NCI-H2227 (cell line): ENCODE measurements around the gene STPG4.
A peak's percentile ranks its signal among the peaks of the same experiment; 100 is the strongest.

Experiments used
- DNase-seq: peaks from one replicate; lab custom pipeline; 2025; ENCODE audit not compliant: unreplicated experiment; lab: John Stamatoyannopoulos, UW

STPG4 gene

DNA sequence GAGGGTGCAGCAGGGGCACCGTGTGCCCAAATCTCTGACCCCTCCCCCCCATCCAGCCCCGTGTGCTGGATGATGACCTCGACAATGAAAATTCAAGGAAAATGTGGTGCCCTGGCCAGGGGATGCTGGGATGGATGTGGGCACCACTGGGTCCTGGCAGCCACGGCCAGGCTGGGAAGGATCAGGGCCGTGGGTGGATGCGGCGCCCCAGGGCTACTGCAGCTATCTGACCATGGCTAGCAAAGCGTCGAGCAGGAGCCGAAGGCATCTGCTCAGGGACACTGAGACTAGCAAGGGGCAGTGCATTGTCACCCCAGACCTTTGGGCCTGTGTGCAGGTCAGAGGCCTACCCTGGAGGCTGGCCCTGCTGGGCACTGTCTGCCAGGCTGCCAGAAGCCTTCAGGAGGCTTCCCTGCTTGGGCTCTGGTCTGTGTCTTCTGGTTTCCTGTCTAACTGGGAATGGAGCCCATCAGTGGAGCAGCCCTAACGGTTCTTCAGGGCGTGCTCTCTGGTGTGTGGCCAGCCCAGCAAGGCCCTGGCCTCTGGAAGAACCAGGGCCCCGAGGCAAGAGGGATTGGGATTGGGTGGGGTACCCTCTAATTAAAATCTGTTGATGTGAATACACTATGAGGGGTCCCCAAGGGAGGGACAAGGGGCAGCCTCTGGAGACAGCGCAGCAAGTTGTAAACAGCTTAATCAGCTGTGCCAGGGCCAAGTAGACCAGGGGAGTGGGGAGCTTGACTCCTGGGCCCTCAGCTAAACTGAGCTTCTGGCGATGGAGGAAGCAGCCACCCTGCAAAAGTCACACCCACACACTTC, 98.0 kb downstream of the STPG4 start:
- no peak for DNase-seq

DNA sequence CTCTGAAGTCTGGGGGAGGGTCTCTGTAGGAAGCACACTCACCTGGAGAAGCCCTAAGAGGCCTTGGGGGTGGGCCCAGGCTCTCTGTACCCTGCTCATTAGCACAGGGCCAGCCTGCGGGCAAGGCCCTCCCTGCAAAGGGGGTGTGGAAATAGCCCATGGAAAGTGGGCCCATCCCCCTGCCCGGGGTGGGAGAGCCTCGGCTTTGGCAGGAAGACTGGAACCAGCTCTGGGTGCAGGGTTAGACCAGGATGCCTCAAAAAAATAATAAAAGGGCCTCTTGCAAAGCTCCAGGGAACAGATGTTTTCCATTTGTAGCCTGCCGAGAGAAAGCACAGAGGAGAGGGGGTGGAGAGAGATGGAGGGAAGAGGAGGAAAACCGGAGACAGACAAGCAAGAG, 98.7 kb downstream of the STPG4 start:
- DNase-seq, result peak; percentile 46

DNA sequence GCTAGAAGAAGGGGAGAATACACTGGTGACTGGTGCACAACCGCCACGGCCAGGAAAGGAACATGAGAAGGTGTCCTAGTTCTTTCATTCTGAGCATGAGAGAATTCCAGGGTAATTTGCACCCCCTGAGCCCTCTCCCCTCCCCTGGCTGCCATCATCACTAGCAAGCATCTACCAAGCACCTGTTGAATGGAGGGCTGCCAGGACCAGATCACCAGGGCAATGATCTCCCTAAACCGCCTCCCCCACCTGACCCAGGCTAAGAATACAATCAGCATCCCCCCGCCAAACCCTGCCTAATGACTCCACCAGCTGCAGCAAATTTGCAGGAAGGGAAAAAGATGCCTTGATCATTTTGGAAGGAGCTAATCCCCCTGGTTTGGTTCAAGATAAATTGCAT, 100.2 kb downstream of the STPG4 start:
- no peak for DNase-seq

DNA sequence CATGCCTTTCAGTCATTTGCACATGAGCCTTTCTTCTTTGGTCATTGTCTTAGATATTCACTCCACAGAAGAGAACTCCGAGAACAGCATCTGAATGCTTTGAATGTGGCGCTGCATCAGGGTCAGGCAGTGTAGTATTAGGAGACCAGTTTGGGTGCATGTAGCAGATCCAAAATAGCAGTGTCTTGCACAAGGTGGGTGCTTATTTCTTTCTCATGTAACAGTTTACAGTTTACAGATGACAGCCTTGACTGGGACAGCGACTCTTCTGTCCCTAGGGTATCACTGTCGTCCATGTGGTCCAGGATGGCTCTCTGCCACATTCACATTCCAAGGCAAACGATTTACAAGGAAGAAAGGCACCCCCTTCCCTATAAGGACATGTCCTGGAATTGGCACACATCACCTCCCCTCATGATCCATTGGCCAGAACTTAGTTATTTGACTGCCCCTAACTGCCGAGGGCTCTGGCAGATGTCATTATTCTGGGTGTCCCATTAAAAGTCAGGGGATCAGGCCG, 101.0 kb downstream of the STPG4 start:
- no peak for DNase-seq

DNA sequence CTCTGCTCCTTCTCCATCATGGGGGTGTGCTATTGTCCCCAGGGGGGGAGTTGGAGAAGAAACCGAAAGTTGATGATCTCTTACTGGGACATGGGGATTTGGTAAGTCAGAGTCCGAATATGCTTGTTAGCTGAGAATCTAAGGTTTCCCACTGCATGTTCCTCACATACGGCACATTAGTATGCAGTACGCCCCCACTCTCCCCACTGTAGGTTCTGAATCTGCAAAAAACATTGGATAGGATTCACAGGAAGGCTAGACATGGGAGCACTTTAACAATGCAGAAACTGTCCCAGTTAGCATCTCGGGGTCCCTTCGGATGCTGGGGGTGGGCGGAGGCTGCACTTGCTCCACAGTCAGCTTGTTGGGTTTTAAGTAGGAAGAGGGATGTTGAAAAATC, 102.3 kb downstream of the STPG4 start:
- no peak for DNase-seq

DNA sequence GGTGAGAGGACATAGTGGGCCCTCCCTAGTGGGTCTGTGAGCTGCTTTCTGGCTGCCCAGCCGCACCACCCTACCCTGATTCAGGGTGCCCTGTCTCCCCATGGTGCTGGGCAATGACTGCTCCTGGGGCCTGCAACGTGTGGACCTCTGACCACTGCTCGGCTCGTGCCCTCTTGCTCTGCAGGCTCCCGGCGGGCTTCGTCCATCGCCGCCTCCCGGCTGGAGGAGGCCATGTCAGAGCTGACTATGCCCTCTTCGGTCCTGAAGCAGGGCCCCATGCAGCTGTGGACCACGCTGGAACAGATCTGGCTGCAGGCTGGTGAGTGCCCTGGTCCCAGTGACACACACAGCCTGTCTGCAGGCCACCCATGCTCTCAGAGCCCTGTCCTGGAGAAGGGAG, 103.5 kb downstream of the STPG4 start:
- no peak for DNase-seq

DNA sequence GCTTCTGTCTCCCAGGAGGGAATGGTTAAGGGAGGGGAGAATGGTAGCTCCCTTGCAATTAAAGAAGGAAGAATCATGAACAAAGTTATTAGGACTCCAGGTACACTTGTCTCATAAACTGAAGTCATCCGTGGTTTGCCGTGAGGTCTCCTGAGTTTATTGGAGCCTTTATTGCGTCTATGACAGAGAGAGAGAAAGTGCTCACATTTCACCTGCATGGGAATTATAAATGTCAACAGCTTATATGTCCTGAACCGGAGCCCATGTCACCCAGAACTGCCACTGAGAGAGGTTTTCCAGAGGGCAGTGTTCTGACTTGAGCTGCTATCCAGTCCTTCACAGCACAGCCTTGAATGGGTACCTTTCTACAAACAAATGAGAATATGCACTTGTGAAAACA, 104.3 kb downstream of the STPG4 start:
- DNase-seq, result no peak

DNA sequence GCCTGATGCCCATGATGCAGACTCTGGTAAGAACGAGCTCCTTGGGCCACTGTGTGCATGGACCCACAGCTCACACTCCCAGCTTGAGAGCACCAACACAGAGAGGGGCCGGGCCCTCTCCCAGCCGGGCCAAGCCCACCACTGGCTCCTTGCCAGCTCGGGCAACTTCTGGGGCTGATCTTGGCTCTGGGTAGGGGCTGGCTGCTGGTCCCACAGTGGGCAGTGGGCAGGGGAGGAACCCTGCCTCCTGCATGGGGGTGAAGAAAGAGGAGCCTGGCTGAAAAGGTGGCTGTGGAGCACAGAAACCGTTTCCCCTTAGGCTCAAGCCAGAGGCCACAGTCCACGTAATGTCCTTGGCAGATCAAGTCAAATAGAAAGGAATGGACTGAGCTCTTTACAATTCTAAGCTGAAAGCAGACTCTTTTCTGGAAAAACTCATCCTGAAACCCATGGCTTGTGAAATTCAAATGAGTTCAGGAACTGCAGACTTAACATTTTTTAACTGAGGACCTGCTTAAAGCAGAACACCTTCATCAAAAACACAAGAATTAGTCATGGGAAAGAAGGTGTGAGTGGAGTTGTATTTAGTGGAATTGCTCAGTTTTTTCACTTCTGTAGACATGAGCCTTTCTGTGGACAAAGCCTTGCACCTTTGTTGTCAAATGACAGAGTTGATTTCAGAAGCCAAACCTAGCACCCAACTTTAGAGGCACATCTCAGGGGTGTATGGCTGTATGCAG, 104.9 kb downstream of the STPG4 start:
- DNase-seq, result no peak

DNA sequence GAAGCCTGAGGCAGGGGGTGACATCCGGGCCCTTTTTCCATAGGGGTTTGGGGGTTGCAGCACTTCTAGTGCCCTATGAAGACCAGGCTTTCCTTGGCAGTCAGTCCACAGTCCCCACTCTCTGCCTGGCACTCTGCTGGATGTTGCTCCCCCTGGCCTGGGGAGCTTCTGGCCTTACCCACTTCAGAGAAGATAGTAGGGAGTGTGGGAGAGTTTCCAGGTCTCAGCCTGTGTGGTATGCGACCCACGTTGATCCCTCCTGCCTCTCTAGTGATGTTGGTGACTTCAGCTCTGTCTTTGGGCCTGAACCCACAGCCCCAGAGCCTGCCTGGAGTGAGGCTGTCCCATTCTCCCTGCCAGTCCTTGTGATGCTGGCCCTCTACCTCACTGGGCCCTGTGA, 105.6 kb downstream of the STPG4 start:
- DNase-seq, result no peak

DNA sequence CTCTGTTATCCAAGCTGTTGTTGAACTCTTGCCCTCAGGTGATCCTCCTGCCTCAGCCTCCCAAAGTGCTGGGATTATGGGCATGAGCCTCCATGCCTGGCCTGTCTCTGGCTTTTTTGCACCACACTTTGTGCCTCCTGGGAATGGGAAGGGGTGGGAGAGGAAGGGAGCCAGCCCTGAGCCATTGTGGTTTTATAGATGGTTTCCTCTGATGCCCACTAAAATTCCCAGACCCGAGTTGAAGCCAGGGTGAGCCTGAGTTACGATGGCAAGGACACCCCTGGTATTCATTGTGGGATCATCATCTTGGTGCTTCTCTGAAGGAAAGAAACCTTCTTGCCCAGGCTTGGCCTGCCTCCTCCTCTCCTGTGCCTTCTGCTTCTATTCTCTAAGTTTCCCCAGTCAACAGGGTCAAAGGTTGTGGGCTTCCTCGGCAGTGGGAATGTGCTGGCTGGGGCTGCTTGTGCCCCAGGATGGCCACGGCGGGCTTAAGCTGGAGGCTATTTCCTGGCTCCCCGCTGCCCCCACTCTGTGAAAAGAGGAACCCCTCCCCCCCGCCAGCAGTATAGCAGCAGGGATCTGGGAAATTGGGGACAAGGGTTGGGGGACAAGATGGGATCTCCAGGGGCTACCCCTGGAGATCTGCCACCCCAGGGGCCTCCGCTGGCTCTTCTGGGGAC, 106.2 kb downstream of the STPG4 start:
- no peak for DNase-seq

DNA sequence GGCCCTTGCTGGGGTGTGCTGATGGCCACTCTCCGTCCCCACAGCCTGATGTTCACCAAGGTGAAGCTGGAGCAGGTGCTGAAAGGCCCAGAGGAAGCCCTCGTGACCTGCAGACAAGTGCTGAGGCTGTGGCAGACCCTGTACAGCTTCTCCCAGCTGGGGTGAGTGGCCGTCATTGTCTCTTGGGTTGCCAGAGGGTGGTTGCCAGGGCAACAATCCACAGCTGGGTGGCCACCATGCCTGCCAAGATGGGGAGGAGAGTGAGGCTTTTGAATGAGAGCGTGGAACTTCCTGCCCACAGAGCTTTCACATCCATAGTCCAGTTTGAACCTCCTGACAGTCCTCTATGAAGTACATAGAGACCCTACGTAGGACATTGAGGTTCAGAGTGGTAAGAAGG, 108.8 kb downstream of the STPG4 start:
- DNase-seq, result no peak

DNA sequence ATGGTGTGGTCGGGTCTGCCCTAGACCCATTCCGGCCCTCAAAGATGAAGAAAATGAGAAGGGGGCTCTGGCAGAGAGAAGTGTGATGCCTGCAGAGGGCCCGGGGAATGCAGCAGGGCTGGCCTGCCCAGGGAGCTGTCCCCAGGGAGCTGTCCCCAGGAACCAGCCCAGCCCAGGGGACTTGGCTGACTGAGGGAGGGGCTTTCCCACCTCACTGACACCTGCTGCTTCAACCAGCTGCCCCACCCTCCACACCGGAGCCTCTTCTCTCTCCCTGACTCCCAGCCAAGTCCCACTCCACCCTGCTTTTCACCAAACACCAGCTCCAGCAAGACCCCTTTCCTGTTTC, 111.2 kb downstream of the STPG4 start:
- no peak for DNase-seq

DNA sequence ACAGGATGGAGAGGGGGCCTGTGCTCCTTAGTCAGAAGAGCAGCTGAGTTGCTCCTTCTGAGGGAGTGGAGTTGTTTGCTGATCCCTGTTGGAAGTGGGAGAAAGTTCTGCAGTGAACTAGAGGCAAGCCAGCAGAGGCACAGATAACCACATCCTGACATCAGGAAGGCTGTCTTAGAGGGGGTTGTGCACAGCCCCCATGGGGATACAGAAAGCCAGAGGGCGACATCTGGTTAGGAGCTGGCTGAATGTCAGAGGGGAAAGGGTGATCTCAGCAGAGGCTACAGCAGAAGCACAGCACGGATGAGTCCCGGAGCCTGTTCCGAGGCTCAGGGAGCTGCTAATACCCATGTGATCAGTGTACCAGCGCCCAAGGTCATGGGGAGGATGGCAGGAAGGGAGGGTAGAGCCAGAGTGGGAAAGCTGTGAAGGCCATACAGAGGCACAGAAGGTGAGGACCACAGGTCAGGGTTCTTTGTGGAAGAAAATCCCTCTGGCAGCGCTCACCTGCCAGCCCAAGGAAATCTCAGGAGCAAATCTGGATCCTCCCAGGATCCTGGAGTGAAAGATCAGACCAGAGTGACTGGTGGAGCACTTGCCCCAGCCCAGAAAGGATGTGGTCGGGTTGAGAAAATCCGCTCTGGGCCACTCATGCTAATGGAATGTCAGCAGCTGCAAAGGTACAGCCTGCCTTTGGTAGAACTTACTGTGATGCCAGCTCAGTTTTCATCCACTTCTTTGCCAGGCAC, 111.8 kb downstream of the STPG4 start:
- no peak for DNase-seq

DNA sequence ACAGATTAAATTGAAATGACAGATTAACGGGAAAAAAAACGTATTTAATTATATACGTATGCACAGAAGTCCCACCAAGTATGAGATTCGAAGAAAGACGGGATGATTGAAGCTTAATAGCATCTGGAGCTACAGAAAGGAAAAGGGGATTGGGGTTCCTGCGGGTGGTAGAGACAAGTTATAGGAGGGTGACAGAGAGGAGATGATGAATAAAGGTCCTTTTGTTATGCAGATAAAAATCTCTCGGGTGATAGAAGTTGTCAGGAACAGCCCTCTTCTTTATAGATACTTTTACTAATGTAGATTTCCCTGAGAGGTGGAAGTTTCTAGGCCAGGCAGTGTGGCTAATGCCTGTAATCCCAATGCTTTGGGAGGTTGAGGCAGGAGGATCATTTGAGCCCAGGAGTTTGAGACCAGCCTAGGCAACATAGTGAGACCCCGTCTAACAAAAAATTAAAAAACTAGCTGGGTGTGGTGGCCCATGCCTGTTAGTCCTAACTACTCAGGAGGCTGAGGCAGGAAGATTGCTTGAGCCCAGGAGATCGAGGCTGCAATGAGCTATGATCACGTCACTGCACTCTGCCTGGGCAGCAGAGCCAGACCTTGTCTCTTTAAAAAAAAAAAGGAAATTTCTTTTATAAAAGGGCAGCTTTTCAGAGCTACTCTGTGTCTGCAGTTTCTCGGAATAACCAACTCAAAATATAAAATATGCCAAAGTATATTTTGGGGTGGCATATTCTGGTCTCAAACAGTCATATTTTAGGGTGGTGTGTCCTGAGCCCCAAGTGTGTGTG, 113.0 kb downstream of the STPG4 start:
- DNase-seq, result no peak

DNA sequence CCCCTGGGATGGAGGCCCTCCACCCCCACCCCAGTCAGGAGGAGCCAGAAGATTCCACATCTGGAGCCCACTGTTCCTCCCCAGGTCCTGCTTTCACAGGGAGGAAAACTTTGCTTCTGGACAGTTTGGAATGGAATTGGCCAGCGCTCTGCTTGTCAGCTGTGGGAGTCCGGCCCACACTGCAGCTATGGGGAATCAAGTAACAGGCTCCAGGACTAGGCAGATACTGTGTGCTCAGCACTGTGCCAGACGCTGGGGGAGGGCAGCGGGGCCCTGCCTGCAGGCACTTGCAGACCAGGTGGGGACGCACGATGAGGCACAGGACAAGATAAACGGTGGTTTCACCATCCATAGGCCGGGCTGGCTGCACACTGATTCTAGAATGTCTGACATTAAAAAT, 114.0 kb downstream of the STPG4 start:
- no peak for DNase-seq

DNA sequence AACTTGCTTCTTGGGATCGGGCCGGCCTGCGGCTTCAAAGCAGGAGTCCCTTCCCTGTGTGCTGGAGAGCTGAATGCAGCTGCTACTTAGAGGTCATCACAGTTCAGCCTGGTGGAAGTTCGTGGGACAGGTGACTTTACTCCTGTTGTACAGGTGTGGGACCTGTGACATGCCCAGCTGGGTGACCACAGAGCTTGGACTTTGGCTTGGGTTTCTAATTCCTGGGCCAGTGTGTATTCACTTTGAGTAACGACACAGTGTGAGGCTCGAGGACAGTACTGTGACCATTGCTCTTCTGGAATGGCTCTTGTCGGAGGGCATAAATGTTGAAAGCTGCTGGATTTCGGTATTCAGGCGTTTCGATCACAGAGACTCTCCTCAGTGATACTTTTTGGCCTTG, 114.5 kb downstream of the STPG4 start:
- no peak for DNase-seq

DNA sequence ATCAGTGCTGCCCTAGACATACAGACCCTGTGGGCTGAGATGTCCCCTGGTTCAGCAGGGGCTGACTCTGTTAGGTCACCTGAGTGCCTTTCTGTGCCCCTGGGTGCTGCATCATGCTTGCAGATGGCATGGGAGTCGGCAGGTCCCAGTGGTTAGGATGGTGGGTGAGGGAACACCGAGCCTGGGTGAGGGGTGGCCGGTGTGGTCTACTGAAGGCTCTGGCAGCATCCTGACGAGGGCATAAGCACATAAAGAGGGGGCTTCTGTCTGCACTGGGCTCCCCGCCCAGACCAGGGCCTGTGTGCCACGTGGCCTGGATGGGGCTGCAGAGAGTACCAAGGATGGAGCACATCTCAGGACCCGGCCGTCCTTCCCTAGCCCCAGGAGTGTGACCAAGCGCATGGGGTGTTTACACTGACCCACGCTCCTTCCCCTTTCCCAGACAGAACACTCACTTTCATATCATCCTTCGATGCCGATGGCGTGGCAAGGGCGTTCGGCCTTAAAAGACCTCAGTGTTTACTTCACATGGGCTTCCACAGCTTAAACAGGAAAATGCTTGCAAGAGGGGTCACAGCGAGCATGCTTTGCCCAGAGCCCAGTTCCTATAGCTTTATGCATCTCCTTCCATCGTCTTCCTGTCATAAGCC, 115.1 kb downstream of the STPG4 start:
- DNase-seq, result no peak

DNA sequence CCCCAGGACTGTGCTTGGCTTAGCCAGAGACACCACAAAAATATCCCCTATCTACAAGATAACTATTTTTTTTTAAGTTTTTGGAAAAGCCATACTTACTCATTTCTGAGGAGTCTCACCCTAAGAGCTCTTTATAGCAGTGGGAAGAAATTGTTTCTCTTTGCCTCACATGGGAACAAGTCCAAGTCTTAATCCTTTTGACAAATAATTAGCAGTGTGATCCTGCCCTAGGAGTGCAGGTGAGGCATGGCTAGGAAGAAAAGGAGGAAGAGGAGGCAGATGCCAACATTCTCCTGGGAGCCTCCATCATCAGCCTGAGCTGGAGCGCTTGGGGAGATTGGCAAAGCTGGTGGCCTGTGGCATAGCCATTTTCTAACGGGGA, 115.6 kb downstream of the STPG4 start:
- no peak for DNase-seq

DNA sequence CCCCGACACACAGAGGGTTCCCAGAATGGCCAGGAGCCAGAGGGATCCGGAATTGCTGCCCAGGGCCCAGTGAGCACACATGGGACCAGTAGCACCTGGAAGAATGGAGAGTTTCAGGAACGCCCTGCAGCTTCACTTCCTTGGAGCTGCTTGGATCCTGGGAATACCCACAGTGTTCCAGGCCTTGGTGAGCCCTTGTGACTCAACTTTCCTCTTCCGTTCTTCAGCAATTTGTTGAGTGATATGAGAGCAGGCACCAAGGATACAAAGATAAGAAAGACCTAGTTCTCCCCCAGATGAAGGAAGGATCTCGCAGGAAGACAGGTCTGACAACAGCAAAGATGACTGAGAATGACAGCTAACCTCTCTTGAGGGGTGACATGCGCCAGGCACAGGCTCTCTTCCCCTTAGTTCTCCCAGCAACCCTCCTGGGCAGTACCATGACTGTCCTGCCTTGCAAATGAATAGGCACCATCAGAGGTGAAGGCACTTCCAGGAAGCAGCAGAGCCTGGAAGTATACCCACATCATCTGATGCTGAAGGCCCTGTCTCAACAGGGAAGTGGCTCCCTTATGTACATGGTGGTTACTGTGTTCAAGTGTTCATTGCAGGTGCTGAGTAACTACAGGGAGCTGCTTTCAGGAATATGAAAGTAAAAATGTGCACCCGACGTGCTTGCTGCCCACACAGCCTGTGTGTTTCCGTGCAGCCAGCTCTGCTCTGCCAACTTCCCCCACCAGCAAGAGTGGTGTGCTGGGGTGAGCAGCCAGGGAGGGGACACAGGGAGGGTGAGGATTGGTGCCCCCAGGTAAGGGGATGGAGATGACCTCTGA, 116.2 kb downstream of the STPG4 start:
- no peak for DNase-seq
